Tibial nerve (tissue), 4 donors: ENCODE results near the gene AP3D1. TPM values are rescaled to one million over a fixed set of nuclear protein-coding genes. Genes with fewer than 3 reads are reported as not detected.
"Not testable (repeated sequence)": the region's sequence is repeated elsewhere in the genome, so short reads cannot be mapped to it uniquely, and the experiment has no call there.

Experiments
- DNase-seq, 2 donors: peaks; one replicate each; pipeline ENCODE4 v3.0.0-alpha.2; 2019; ENCODE audit warnings: low spot score in 2 of 2
- H3K27ac ChIP-seq, 4 donors: fragments of 200-600 bp; sonication (generic) in 3 of 4; one replicate each; pipeline ENCODE4 v1.5.1; 2017 to 2019; ENCODE audit warnings: mild to moderate bottlenecking in 1 of 4
- H3K27me3 ChIP-seq, 2 donors: fragments of 200-600 bp; sonication (generic) in 1 of 2; one replicate each; pipeline versions ENCODE4 v1.5.1 to v1.6.0; 2017 to 2019
- H3K36me3 ChIP-seq, 3 donors: fragments of 200-600 bp; sonication (generic); one replicate each; pipeline ENCODE4 v1.5.1; 2018 to 2019
- H3K4me1 ChIP-seq, 4 donors: fragments of 200-600 bp; sonication (generic) in 3 of 4; one replicate each; pipeline ENCODE4 v1.5.1; 2017 to 2019
- H3K4me3 ChIP-seq, 4 donors: fragments of 200-600 bp; sonication (generic) in 3 of 4; one replicate each; pipeline ENCODE4 v1.5.1; 2017 to 2019; ENCODE audit warnings: mild to moderate bottlenecking in 1 of 4, moderate library complexity in 1 of 4
- H3K9me3 ChIP-seq, 4 donors: fragments of 200-600 bp; sonication (generic) in 3 of 4; one replicate each; pipeline ENCODE4 v1.5.1; 2017 to 2019
- EP300 ChIP-seq, 2 donors: sonication (generic); formaldehyde crosslinking; IDR thresholded peaks; one replicate each; pipeline ENCODE4 v1.6.1; 2017; ENCODE audit warnings: antibody characterized with exemption in 2 of 2, mild to moderate bottlenecking in 1 of 2
- POLR2A ChIP-seq, 2 donors: fragments of 450-650 bp; IDR thresholded peaks; one replicate each; pipeline ENCODE4 v1.6.1; 2017; ENCODE audit warnings: antibody characterized with exemption in 2 of 2, mild to moderate bottlenecking in 2 of 2, moderate library complexity in 2 of 2
- WGBS, 2 donors: methylation state at CpG; one replicate each; pipeline ENCODE4 v1.1.5; 2018; 5-methylcytosine and 5-hydroxymethylcytosine counted together
- total RNA-seq, 4 donors: library from RNA; depleted of rRNA; stranded (reverse); fragments of >200 nt; gene quantifications; one replicate each; pipeline ENCODE4 v1.1.0, GENCODE V29; 2016
- TF ChIP-seq, protein P1 (sequence below), 5 experiments: fragments of 200-600 bp in 3 of 5; fragments of 450-650 bp in 2 of 5; sonication (generic) in 3 of 5; IDR thresholded peaks; one replicate each; pipeline ENCODE4 v1.5.1; 2016 to 2019; ENCODE audit warnings: antibody characterized with exemption in 5 of 5, mild to moderate bottlenecking in 3 of 5, moderate library complexity in 2 of 5

Gene AP3D1
- total RNA-seq, 4 donors from 2014 or later: 75.2 to 127 (median 83.3) TPM

DNA sequence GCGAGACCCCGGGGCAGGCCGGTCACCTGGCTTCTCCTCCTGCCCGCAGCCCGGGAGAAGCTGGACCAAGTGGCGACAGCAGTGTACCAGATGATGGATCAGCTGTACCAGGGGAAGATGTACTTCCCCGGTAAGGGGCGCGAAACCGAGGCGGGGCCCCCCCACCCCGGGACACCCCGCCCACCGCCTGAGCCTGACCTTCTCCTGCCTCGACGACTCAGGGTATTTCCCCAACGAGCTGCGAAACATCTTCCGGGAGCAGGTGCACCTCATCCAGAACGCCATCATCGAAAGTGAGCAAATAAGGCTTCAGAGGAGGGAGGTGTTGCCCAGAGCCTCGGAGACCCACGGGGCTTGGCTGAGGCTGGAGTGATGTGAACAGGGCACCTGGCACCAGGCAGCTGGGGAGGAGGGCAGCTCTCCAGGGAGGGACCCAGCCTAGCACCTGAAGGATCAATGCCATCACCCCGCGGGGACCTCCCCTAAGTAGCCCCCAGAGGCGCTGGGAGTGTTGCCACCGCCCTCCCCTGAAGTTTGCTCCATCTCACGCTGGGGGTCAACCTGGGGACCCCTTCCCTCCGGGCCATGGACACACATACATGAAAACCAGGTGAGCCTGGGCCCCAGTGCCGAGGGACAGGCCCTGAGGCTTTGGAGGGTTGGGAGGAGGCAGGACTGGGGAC is 54.0 kb downstream of the AP3D1 start:
- peak overlapping the region; percentile 34 to 66 (median 50) for H3K4me3 ChIP-seq
- TF ChIP-seq, protein P1, sequence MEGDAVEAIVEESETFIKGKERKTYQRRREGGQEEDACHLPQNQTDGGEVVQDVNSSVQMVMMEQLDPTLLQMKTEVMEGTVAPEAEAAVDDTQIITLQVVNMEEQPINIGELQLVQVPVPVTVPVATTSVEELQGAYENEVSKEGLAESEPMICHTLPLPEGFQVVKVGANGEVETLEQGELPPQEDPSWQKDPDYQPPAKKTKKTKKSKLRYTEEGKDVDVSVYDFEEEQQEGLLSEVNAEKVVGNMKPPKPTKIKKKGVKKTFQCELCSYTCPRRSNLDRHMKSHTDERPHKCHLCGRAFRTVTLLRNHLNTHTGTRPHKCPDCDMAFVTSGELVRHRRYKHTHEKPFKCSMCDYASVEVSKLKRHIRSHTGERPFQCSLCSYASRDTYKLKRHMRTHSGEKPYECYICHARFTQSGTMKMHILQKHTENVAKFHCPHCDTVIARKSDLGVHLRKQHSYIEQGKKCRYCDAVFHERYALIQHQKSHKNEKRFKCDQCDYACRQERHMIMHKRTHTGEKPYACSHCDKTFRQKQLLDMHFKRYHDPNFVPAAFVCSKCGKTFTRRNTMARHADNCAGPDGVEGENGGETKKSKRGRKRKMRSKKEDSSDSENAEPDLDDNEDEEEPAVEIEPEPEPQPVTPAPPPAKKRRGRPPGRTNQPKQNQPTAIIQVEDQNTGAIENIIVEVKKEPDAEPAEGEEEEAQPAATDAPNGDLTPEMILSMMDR (IDR thresholded peaks at IDR 0.05): peak in 1 of 5 experiments; percentile 8
- TF ChIP-seq EP300 (IDR thresholded peaks at IDR 0.05): no peak
- peaks cover 0 to 61% (median 28%) of the 10 kb centered on the region in 4 donors for H3K4me1 ChIP-seq
- H3K9me3 ChIP-seq: no peaks in the 10 kb centered on the region
- DNase-seq: no peak
- H3K36me3 ChIP-seq: peaks cover 0 to 46% (median 6%) of the 10 kb centered on the region in 3 donors
- H3K27ac ChIP-seq: peak overlapping the region; percentile 65 to 98 (median 79)
- H3K27me3 ChIP-seq: no peaks in the 10 kb centered on the region
- WGBS, 2 donors: 24 to 54% methylated on average over 10 to 26 of the region's 30 CpGs

DNA sequence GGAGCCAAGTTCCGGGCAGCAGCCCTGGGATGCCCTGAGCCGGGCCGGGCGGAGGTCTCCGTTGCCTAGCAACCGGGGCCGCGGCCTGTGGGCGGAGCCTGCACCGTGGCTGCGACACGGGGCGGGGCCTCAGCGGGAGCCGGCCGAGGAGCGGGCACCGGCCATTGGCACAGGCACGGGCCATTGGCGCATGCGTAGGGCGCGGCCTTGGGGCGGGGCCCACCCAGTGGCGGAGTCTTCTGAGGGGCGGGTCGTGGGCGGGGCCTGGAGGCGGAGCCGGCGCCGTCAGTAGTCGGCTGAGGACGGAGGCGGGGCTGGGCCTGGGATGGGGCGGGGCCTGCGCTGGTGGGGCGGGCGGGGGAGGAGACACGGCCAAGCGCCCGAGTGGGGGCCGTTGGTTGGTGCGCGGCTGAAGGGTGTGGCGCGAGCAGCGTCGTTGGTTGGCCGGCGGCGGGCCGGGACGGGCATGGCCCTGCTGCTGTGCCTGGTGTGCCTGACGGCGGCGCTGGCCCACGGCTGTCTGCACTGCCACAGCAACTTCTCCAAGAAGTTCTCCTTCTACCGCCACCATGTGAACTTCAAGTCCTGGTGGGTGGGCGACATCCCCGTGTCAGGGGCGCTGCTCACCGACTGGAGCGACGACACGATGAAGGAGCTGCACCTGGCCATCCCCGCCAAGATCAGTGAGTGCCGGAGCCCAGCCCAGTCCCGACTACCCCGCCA is 54.7 kb downstream of the AP3D1 start, which contains the start of gene IZUMO4:
Gene IZUMO4, plus strand, starts transcription at position 436 of the 723 bp plus-strand sequence. Its CDS starts 31 bp downstream, at position 467.
- TF ChIP-seq POLR2A (IDR thresholded peaks at IDR 0.05): peak; percentile 41 to 77
- TF ChIP-seq, protein P1 (IDR thresholded peaks at IDR 0.05): peak; percentile 46 to 72 (median 52)
- peak in 1 of 2 donors; percentile 75 for TF ChIP-seq EP300 (IDR thresholded peaks at IDR 0.05)
- peak; percentile 98 for DNase-seq
- Histone ChIP-seq H3K27me3 (no peaks in the 10 kb centered on the region), H3K27ac (peak within 1 kb of the TSS; percentile 90 to 98 (median 92)), H3K9me3 (no peaks in the 10 kb centered on the region), H3K36me3 (peaks cover 0 to 39% (median 4%) of the 10 kb centered on the region in 3 donors), H3K4me1 (peaks cover 0 to 68% (median 32%) of the 10 kb centered on the region in 4 donors), H3K4me3 (peak within 1 kb of the TSS; percentile 66 to 93 (median 72))
- WGBS, 2 donors: 1% methylated on average over 36 of the region's 70 CpGs; no CpG with 5 or more reads in 1 of the 2 donors

DNA sequence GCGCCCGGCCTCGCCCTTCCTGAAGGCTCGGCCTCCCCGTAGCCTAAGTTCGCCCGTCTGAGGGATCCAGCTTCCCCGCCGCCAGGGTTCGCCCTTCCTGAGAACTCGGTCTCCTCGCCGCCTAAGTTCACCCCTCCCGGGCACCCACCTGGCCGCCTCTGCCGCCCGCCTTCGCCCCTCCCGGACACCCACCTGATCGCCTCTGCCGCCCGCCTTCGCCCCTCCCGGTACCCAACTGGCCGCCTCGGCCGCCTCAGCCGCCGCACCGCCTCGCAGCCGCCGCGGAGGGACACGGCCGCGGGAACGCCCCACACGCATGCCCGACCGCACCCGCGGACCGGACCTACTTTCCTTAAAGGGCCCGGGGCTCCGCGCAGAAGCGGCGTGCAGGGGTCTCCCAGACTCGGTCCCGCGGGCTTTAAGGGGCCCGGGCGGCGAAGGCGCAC is 55.3 kb downstream of the AP3D1 start, which contains the start of gene MOB3A:
Gene MOB3A, minus strand, starts transcription at position 293 of the 446 bp plus-strand sequence. CDS start 17,766 bp downstream, outside the sequence.
- H3K4me3 ChIP-seq: peak within 1 kb of the TSS; percentile 66 to 93 (median 72)
- DNase-seq: peak; percentile 73 to 79
- peaks cover 0 to 33% (median 0%) of the 10 kb centered on the region in 3 donors for H3K36me3 ChIP-seq
- 1% methylated on average over 16 to 51 of the region's 56 CpGs for WGBS, 2 donors
- no peaks in the 10 kb centered on the region for H3K9me3 ChIP-seq
- H3K27me3 ChIP-seq: no peaks in the 10 kb centered on the region
- H3K27ac ChIP-seq: peak within 1 kb of the TSS; percentile 90 to 98 (median 92)
- peaks cover 0 to 74% (median 38%) of the 10 kb centered on the region in 4 donors for H3K4me1 ChIP-seq
- TF ChIP-seq POLR2A (IDR thresholded peaks at IDR 0.05): peak; percentile 72 to 88
- TF ChIP-seq, protein P1 (IDR thresholded peaks at IDR 0.05): peak; percentile 46 to 95 (median 69)
- TF ChIP-seq EP300 (IDR thresholded peaks at IDR 0.05): peak; percentile 41 to 84

DNA sequence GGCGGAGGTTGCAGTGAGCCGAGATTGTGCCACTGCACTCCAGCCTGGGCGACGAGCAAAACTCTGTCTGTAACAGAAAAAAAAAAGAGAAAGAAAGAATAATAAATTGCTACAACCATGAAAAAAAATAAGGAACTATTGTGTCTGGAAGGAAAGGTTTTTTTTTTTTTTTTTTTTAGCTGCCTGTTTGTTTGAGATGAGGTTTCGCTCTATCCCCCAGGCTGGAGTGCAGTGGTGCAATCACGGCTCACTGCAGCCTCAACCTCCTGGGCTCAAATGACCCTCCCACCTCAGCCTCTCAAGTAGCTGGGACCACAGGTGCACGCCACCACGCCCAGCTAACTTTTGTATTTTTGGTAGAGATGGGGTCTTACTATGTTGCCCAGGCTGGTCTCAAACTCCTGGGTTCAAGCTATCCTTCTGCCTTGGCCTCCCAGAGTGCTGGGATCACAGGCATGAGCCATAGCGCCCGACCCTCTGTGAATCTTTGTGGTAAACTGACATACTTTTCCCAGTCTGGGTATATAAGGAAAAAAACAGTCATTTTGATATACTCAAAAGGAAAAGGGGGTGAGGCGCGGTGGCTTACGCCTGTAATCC is 59.3 kb downstream of the AP3D1 start:
- Histone ChIP-seq H3K36me3 (peaks cover 0 to 24% (median 0%) of the 10 kb centered on the region in 3 donors), H3K4me1 (peaks cover 0 to 84% (median 61%) of the 10 kb centered on the region in 4 donors), H3K27ac (peak overlapping the region in 3 of 4 donors; percentile 71 to 98 (median 90))
- H3K27me3 ChIP-seq, DNase-seq, H3K4me3 ChIP-seq, H3K9me3 ChIP-seq: not testable (repeated sequence)
- 87 to 90% methylated on average over 13 of the region's 13 CpGs for WGBS, 2 donors

DNA sequence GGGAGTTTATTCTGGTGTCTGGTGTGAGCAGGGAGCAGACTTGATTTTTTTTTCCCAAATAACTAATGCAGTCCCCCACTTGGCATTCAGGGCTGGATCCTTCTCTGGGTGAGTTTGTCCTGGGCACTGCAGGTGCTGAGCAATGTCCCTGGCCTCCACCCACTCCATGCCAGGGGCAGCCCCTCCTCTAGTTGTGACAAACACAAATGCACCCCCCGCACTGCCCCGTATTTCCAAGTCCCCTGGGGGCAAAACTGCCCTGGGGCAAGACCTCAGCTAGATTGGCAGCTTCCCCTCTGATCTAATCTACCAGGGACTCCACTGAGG is 61.7 kb downstream of the AP3D1 start:
- Histone ChIP-seq H3K4me3 (peak overlapping the region in 1 of 4 donors; percentile 6), H3K27ac (peak overlapping the region in 3 of 4 donors; percentile 68 to 90 (median 71)), H3K27me3 (no peaks in the 10 kb centered on the region), H3K4me1 (peaks cover 0 to 94% (median 59%) of the 10 kb centered on the region in 4 donors), H3K9me3 (no peaks in the 10 kb centered on the region), H3K36me3 (peaks cover 0 to 32% (median 0%) of the 10 kb centered on the region in 3 donors)
- TF ChIP-seq, protein P1 (IDR thresholded peaks at IDR 0.05): no peak
- TF ChIP-seq EP300 (IDR thresholded peaks at IDR 0.05) (no peak), POLR2A (IDR thresholded peaks at IDR 0.05) (no peak)
- DNase-seq: no peak
- 19 to 31% methylated on average over 2 of the region's 2 CpGs for WGBS, 2 donors
